PC-9 (cell line): ENCODE measurements around the gene BCL2L12. TPM values are rescaled to one million over a fixed set of nuclear protein-coding genes. Genes with fewer than 3 reads are reported as not detected.

Experiments used
- BruUV-seq: library from RNA; stranded (reverse); fragments of 400-500 nt; replicated peaks from 2 replicates; lab custom pipeline; 2021; lab: Mats Ljungman, UMichigan
- CTCF ChIA-PET: fragments of 300-600 bp; sonication (Branson Sonifier 250); formaldehyde crosslinking; loops from one replicate; lab custom pipeline; 2022; ENCODE audit warnings: antibody characterized with exemption; lab: Charles Lee
- POLR2A ChIA-PET: fragments of 300-600 bp; sonication (Branson Sonifier 250); formaldehyde crosslinking; loops from one replicate; lab custom pipeline; 2022; ENCODE audit warnings: antibody characterized with exemption; ENCODE audit not compliant: unreplicated experiment; lab: Charles Lee
- DNase-seq, 2 experiments: peaks; one replicate each; pipeline versions ENCODE4 v3.0.0 to v3.0.0-alpha.2; 2015 to 2022; ENCODE audit warnings: mixed read lengths in 1 of 2
- H2AFZ ChIP-seq: fragments of 200-600 bp; sonication (generic); 2 replicates; pipeline ENCODE4 v1.8.1; 2017; ENCODE audit warnings: antibody characterized with exemption
- H3F3A ChIP-seq: fragments of 200-600 bp; sonication (generic); 2 replicates; pipeline ENCODE4 v1.8.1; 2017; ENCODE audit warnings: antibody characterized with exemption, mild to moderate bottlenecking, low read depth; ENCODE audit not compliant: insufficient read depth
- H3K27ac ChIP-seq: fragments of 200-600 bp; sonication (generic); 2 replicates; pipeline ENCODE4 v1.6.1; 2016; ENCODE audit warnings: mixed run types
- H3K27me3 ChIP-seq: fragments of 200-600 bp; sonication (generic); 2 replicates; pipeline ENCODE4 v1.6.1; 2016; ENCODE audit warnings: low read depth, mixed run types; ENCODE audit not compliant: insufficient read depth
- H3K36me3 ChIP-seq: fragments of 200-600 bp; sonication (generic); 2 replicates; pipeline ENCODE4 v1.6.1; 2016; ENCODE audit warnings: low read depth, mixed run types
- H3K4me1 ChIP-seq: fragments of 200-600 bp; sonication (generic); replicated peaks from 2 replicates; pipeline ENCODE4 v1.6.1; 2016; ENCODE audit warnings: mixed run types; ENCODE audit not compliant: insufficient read depth
- H3K4me2 ChIP-seq: fragments of 200-600 bp; sonication (generic); 2 replicates; pipeline ENCODE4 v1.6.1; 2017; ENCODE audit warnings: mixed run types
- H3K4me3 ChIP-seq: fragments of 200-600 bp; sonication (generic); 2 replicates; pipeline ENCODE4 v1.6.1; 2016; ENCODE audit warnings: mixed run types
- H3K79me2 ChIP-seq: fragments of 200-600 bp; sonication (generic); 2 replicates; pipeline ENCODE4 v1.6.1; 2017; ENCODE audit warnings: low read depth, mixed run types
- H3K9me2 ChIP-seq: fragments of 200-600 bp; sonication (generic); 2 replicates; pipeline ENCODE4 v1.8.1; 2017; ENCODE audit warnings: mild to moderate bottlenecking; ENCODE audit not compliant: insufficient read depth
- H3K9me3 ChIP-seq: fragments of 200-600 bp; sonication (generic); 2 replicates; pipeline ENCODE4 v1.8.1; 2016; ENCODE audit warnings: low read depth; ENCODE audit not compliant: insufficient read depth
- H4K20me1 ChIP-seq: fragments of 200-600 bp; sonication (generic); 2 replicates; pipeline ENCODE4 v1.8.1; 2017; ENCODE audit not compliant: insufficient read depth
- CTCF ChIP-seq: fragments of 200-600 bp; sonication (generic); conservative IDR thresholded peaks from 2 replicates; pipeline ENCODE4 v1.6.1; 2017; ENCODE audit warnings: mixed run types, antibody characterized with exemption, mild to moderate bottlenecking, moderate library complexity
- EZH2 ChIP-seq: fragments of 200-600 bp; sonication (generic); IDR thresholded peaks from 2 replicates; pipeline ENCODE4 v1.8.0; 2017; ENCODE audit warnings: antibody characterized with exemption, low read depth
- intact Hi-C: fragments of 100-400 bp; cut with micrococcal nuclease; formaldehyde crosslinking; loops from one replicate; pipeline ENCODE4 v1.10.0; 2022; ENCODE audit not compliant: unreplicated experiment
- total RNA-seq: library from RNA; stranded (reverse); gene quantifications from 2 replicates; pipeline ENCODE4 v1.2.3, GENCODE V29; 2021

The BCL2L12 gene
- total RNA-seq, 1 experiment from 2014 or later, result 84.8 TPM

GRCh38 chr19:49704888-49705642 is 39.3 kb downstream of the BCL2L12 start:
- Histone ChIP-seq H3K79me2 (no peaks in the 10 kb centered on the region), H3K27me3 (no peaks in the 10 kb centered on the region), H3K36me3 (no peaks in the 10 kb centered on the region), H3K27ac (no peak overlapping the region), H3F3A (peaks cover 10% of the 10 kb centered on the region; the same call in 1 of the 2 replicates), H3K4me3 (no peak overlapping the region), H4K20me1 (no peaks in the 10 kb centered on the region), H3K4me2 (no peak overlapping the region), H3K4me1 (no peaks in the 10 kb centered on the region), H2AFZ (no peak overlapping the region), H3K9me2 (no peaks in the 10 kb centered on the region), H3K9me3 (no peaks in the 10 kb centered on the region)
- no TSS peak for BruUV-seq
- ChIA-PET CTCF (no interaction called here), POLR2A (no interaction called here)
- TF ChIP-seq EZH2 (no peak), CTCF (no peak)
- DNase-seq, result no peak
- intact Hi-C loops, result no loop called here

GRCh38 chr19:49705919-49706318 is 40.2 kb downstream of the BCL2L12 start:
- no peak overlapping the region for H3K4me3 ChIP-seq
- intact Hi-C loops, result no loop called here
- H3F3A ChIP-seq, result 0 out of 2 replicates have a peak, but pooled peaks cover 7% of the 10 kb centered on the region
- H3K4me1 ChIP-seq, result no peaks in the 10 kb centered on the region
- CTCF ChIA-PET, result no interaction called here
- H2AFZ ChIP-seq, result no peak overlapping the region
- H3K27me3 ChIP-seq, result no peaks in the 10 kb centered on the region
- no peaks in the 10 kb centered on the region for H3K36me3 ChIP-seq
- BruUV-seq, result no TSS peak
- no peaks in the 10 kb centered on the region for H3K9me2 ChIP-seq
- H3K79me2 ChIP-seq, result no peaks in the 10 kb centered on the region
- no peaks in the 10 kb centered on the region for H3K9me3 ChIP-seq
- DNase-seq, result no peak
- H3K4me2 ChIP-seq, result no peak overlapping the region
- no peak for TF ChIP-seq CTCF
- no peak for TF ChIP-seq EZH2
- H3K27ac ChIP-seq, result no peak overlapping the region
- POLR2A ChIA-PET, result no interaction called here
- no peaks in the 10 kb centered on the region for H4K20me1 ChIP-seq

GRCh38 chr19:49710372-49710951 is 44.7 kb downstream of the BCL2L12 start:
- Histone ChIP-seq H3K36me3 (no peaks in the 10 kb centered on the region), H3K79me2 (no peaks in the 10 kb centered on the region), H3K4me1 (peaks cover 20% of the 10 kb centered on the region), H3K9me2 (no peaks in the 10 kb centered on the region), H3K9me3 (no peaks in the 10 kb centered on the region), H3K4me3 (no peak overlapping the region), H3K4me2 (no peak overlapping the region), H4K20me1 (no peaks in the 10 kb centered on the region), H2AFZ (no peak overlapping the region), H3F3A (peaks cover 23% of the 10 kb centered on the region), H3K27ac (no peak overlapping the region), H3K27me3 (no peaks in the 10 kb centered on the region)
- ChIA-PET CTCF (no interaction called here), POLR2A (interaction anchor here (0.6 kb wide), 1 partner anchor 221 kb away, joined by 4 read pairs; no protein-coding TSS in a partner anchor)
- DNase-seq, result no peak
- intact Hi-C loops, result no loop called here
- BruUV-seq, result no TSS peak
- TF ChIP-seq EZH2 (no peak), CTCF (no peak)
